Measurements from ENCODE around the gene TLE2. TPM values are rescaled to one million over a fixed set of nuclear protein-coding genes. Genes with fewer than 3 reads are reported as not detected.

TLE2 gene
- total RNA-seq, 2 experiments from 2014 or later, result 1.2 to 1.6 TPM

- peaks cover 47% of the 10 kb centered on the region for H3K36me3 ChIP-seq (ENCODE audit: insufficient read depth, low read length)
- intact Hi-C loops (cut with micrococcal nuclease; ENCODE audit: unreplicated experiment), result no loop called here
- CTCF ChIA-PET (ENCODE audit: unreplicated experiment), result interaction anchor here (0.6 kb wide), 1 partner anchor 433 kb away, joined by 4 read pairs; no protein-coding TSS in a partner anchor
- TF ChIP-seq EZH2phosphoT487 (IDR thresholded peaks at IDR 0.05; ENCODE audit: borderline replicate concordance, low read depth, low read length), result no peak
- peak; percentile 68 for TF ChIP-seq CTCF (conservative IDR thresholded peaks at IDR 0.05; ENCODE audit: low read length)
- POLR2A ChIA-PET, result interaction anchor here (1.0 to 2.1 kb wide), 2 partner anchors 26 to 93 kb away, joined by 3 to 5 read pairs; no protein-coding TSS in a partner anchor
- H3K4me2 ChIP-seq (ENCODE audit: low read length), result peak overlapping the region; percentile 99
- no peaks in the 10 kb centered on the region for H3K9me2 ChIP-seq (ENCODE audit: insufficient read depth, low read length)
- DNase-seq (ENCODE audit: low spot score), result peak; percentile 83
- H3K4me1 ChIP-seq (ENCODE audit: insufficient read depth, low read length, poor library complexity, severe bottlenecking), result peaks cover 55% of the 10 kb centered on the region
- peaks cover 40% of the 10 kb centered on the region; the same call in 1 of the 2 replicates for H3K79me2 ChIP-seq (ENCODE audit: insufficient read depth, low read depth, low read length)
- H3K9me3 ChIP-seq (ENCODE audit: low read length), result no peaks in the 10 kb centered on the region
- no TSS peak for BruUV-seq (replicated peaks)
- H4K20me1 ChIP-seq (ENCODE audit: insufficient read depth, low read length), result peaks cover 4% of the 10 kb centered on the region; the same call in 1 of the 2 replicates
- peak overlapping the region; percentile 91 for H3K27ac ChIP-seq (ENCODE audit: low read depth, low read length, poor library complexity, severe bottlenecking)
- no peak overlapping the region for H2AFZ ChIP-seq (ENCODE audit: low read length)
- H3K4me3 ChIP-seq (ENCODE audit: low read depth, low read length, poor library complexity, severe bottlenecking), result peak overlapping the region; percentile 86
Measured at GRCh38 chr19:3061182-3062161, 32.4 kb upstream of the TLE2 start.

- Histone ChIP-seq H3K79me2 (ENCODE audit: insufficient read depth, low read depth, low read length) (peaks cover 40% of the 10 kb centered on the region; the same call in 1 of the 2 replicates), H3K27ac (ENCODE audit: low read depth, low read length, poor library complexity, severe bottlenecking) (peak overlapping the region; percentile 91), H3K4me2 (ENCODE audit: low read length) (peak overlapping the region; percentile 99), H4K20me1 (ENCODE audit: insufficient read depth, low read length) (peaks cover 4% of the 10 kb centered on the region; the same call in 1 of the 2 replicates), H3K9me3 (ENCODE audit: low read length) (no peaks in the 10 kb centered on the region), H3K4me3 (ENCODE audit: low read depth, low read length, poor library complexity, severe bottlenecking) (peak overlapping the region; percentile 86), H2AFZ (ENCODE audit: low read length) (no peak overlapping the region), H3K36me3 (ENCODE audit: insufficient read depth, low read length) (peaks cover 53% of the 10 kb centered on the region), H3K9me2 (ENCODE audit: insufficient read depth, low read length) (no peaks in the 10 kb centered on the region), H3K4me1 (ENCODE audit: insufficient read depth, low read length, poor library complexity, severe bottlenecking) (peaks cover 49% of the 10 kb centered on the region)
- BruUV-seq (replicated peaks), result no TSS peak
- no peak for TF ChIP-seq EZH2phosphoT487 (IDR thresholded peaks at IDR 0.05; ENCODE audit: borderline replicate concordance, low read depth, low read length)
- no peak for TF ChIP-seq CTCF (conservative IDR thresholded peaks at IDR 0.05; ENCODE audit: low read length)
- intact Hi-C loops (cut with micrococcal nuclease; ENCODE audit: unreplicated experiment), result no loop called here
- ChIA-PET CTCF (ENCODE audit: unreplicated experiment) (no interaction called here), POLR2A (interaction anchor here (0.7 to 2.1 kb wide), 2 partner anchors 25 to 1177 kb away, joined by 4 to 5 read pairs; no protein-coding TSS in a partner anchor)
- no peak for DNase-seq (ENCODE audit: low spot score)
Measured at GRCh38 chr19:3060857-3061181, 31.7 kb upstream of the TLE2 start.
